HCT116 (cell line): ENCODE measurements around the gene PTX4. TPM values are rescaled to one million over a fixed set of nuclear protein-coding genes. Genes with fewer than 3 reads are reported as not detected.

Experiments
- ATAC-seq: fragments of 200-7000 bp; cut with Tn5 transposase; 2 replicates; pipeline ENCODE4 v1.9.1; 2020; ENCODE audit warnings: mild to moderate bottlenecking, moderate library complexity
- BruUV-seq: library from RNA; stranded (reverse); fragments of 400-500 nt; replicated peaks from 2 replicates; lab custom pipeline; 2021; lab: Mats Ljungman, UMichigan
- CTCF ChIA-PET: fragments of 300-600 bp; sonication (Branson Sonifier 250); formaldehyde crosslinking; loops from one replicate; lab custom pipeline; 2021; ENCODE audit warnings: antibody characterized with exemption; lab: Charles Lee
- POLR2A ChIA-PET: fragments of 300-600, 350-600 bp; sonication (Branson Sonifier 250); formaldehyde crosslinking; loops from one replicate; lab custom pipeline; 2021; ENCODE audit warnings: antibody characterized with exemption; lab: Charles Lee
- RAD21 ChIA-PET, 2 experiments: fragments of 300-600 bp; sonication (Branson Sonifier 250); formaldehyde crosslinking; loops; one replicate each; lab custom pipeline; 2023; ENCODE audit warnings: low total read pairs in 2 of 2; ENCODE audit not compliant: uncharacterized antibody in 2 of 2, unreplicated experiment in 2 of 2, low non-redundant PET in 1 of 2; lab: Charles Lee
- DNase-seq: peaks from one replicate; pipeline ENCODE4 v3.0.0-alpha.2; 2010; ENCODE audit warnings: low read depth, low spot score
- H2AFZ ChIP-seq: fragments of 200-600 bp; shearing (Covaris generic), sonication (generic); 2 replicates; pipeline ENCODE4 v1.6.1; 2017; ENCODE audit warnings: low read depth, mixed run types, mixed read lengths, antibody characterized with exemption, low read length; ENCODE audit not compliant: poor library complexity, severe bottlenecking
- H3K27ac ChIP-seq: 2 replicates; pipeline ENCODE4 v1.5.1; 2012; ENCODE audit warnings: low read depth, low read length
- H3K27me3 ChIP-seq: fragments of 200-600 bp; sonication (generic); 2 replicates; pipeline ENCODE4 v1.6.1; 2016; ENCODE audit warnings: mixed run types, low read length, mixed read lengths; ENCODE audit not compliant: insufficient read depth
- H3K36me3 ChIP-seq, 2 experiments: fragments of 200-500 bp in 1 of 2; fragments of 200-600 bp in 1 of 2; sonication (Bioruptor generic) in 1 of 2; sonication (generic) in 1 of 2; 2 replicates each; pipeline versions ENCODE4 v1.5.1 to v1.6.1; 2014 to 2016; ENCODE audit warnings: low read length in 2 of 2, inconsistent platforms in 1 of 2, mixed read lengths in 1 of 2, mixed run types in 1 of 2; ENCODE audit not compliant: insufficient read depth in 2 of 2, control insufficient read depth in 1 of 2
- H3K4me1 ChIP-seq, 2 experiments: fragments of 200-600 bp in 1 of 2; sonication (generic) in 1 of 2; 2 replicates each; pipeline versions ENCODE4 v1.5.1 to v1.6.1; 2012 to 2017; ENCODE audit warnings: low read length in 2 of 2, inconsistent platforms in 1 of 2, mild to moderate bottlenecking in 1 of 2, mixed read lengths in 1 of 2, mixed run types in 1 of 2, moderate library complexity in 1 of 2; ENCODE audit not compliant: insufficient read depth in 2 of 2, control insufficient read depth in 1 of 2
- H3K4me2 ChIP-seq: fragments of 200-600 bp; sonication (generic); 2 replicates; pipeline ENCODE4 v1.6.1; 2017; ENCODE audit warnings: mixed run types, low read length, mixed read lengths
- H3K4me3 ChIP-seq, 2 experiments: fragments of 200-600 bp in 1 of 2; sonication (generic) in 1 of 2; replicated peaks in 1 of 2; 2 replicates each; pipeline ENCODE4 v1.5.1; 2011 to 2016; ENCODE audit warnings: low read length in 2 of 2, control low read depth in 1 of 2, low read depth in 1 of 2, mild to moderate bottlenecking in 1 of 2, mixed read lengths in 1 of 2, mixed run types in 1 of 2
- H3K79me2 ChIP-seq: fragments of 200-600 bp; sonication (generic); 2 replicates; pipeline ENCODE4 v1.6.1; 2017; ENCODE audit warnings: mild to moderate bottlenecking, mixed run types, low read length, moderate library complexity, mixed read lengths; ENCODE audit not compliant: insufficient read depth
- H3K9ac ChIP-seq: fragments of 200-600 bp; sonication (generic); 2 replicates; pipeline ENCODE4 v1.6.1; 2016; ENCODE audit warnings: low read length, mixed read lengths
- H3K9me2 ChIP-seq: fragments of 200-600 bp; sonication (generic), shearing (Covaris generic); 2 replicates; pipeline ENCODE4 v1.6.1; 2017; ENCODE audit warnings: mixed run types, mild to moderate bottlenecking, moderate library complexity; ENCODE audit not compliant: insufficient read depth
- H3K9me3 ChIP-seq, 2 experiments: fragments of 200-500 bp in 1 of 2; fragments of 200-600 bp in 1 of 2; sonication (Bioruptor generic) in 1 of 2; sonication (generic) in 1 of 2; 2 replicates each; pipeline ENCODE4 v1.6.1; 2014 to 2017; ENCODE audit warnings: low read length in 2 of 2, mixed read lengths in 2 of 2, inconsistent platforms in 1 of 2, low read depth in 1 of 2, mild to moderate bottlenecking in 1 of 2, mixed run types in 1 of 2, moderate library complexity in 1 of 2; ENCODE audit not compliant: control insufficient read depth in 1 of 2, insufficient read depth in 1 of 2
- H4K20me1 ChIP-seq: fragments of 200-600 bp; sonication (generic), shearing (Covaris generic); 2 replicates; pipeline ENCODE4 v1.6.1; 2017; ENCODE audit warnings: mixed run types, mild to moderate bottlenecking, moderate library complexity; ENCODE audit not compliant: insufficient read depth
- CBX3 ChIP-seq: IDR thresholded peaks from 2 replicates; pipeline ENCODE4 v1.6.1; 2012; ENCODE audit warnings: low read depth
- EGR1 ChIP-seq: IDR thresholded peaks from 2 replicates; pipeline ENCODE4 v1.6.1; 2012; ENCODE audit warnings: low read depth
- ELF1 ChIP-seq: IDR thresholded peaks from 2 replicates; pipeline ENCODE4 v1.6.1; 2012; ENCODE audit warnings: low read depth, borderline replicate concordance
- EZH2phosphoT487 ChIP-seq: fragments of 200-600 bp; IDR thresholded peaks from 2 replicates; pipeline ENCODE4 v1.6.1; 2018; ENCODE audit warnings: antibody characterized with exemption, borderline replicate concordance
- FOSL1 ChIP-seq: IDR thresholded peaks from 2 replicates; pipeline ENCODE4 v1.6.1; 2012; ENCODE audit warnings: low read depth
- JUND ChIP-seq: IDR thresholded peaks from 2 replicates; pipeline ENCODE4 v1.6.1; 2012
- POLR2A ChIP-seq: IDR thresholded peaks from 2 replicates; pipeline ENCODE4 v1.7.0; 2011; ENCODE audit warnings: borderline replicate concordance; ENCODE audit not compliant: insufficient read depth, insufficient read length; ENCODE audit errors: extremely low read depth
- POLR2AphosphoS5 ChIP-seq: IDR thresholded peaks from 2 replicates; pipeline ENCODE4 v1.6.1; 2011; ENCODE audit warnings: mild to moderate bottlenecking, low read depth, low read length, moderate library complexity
- RAD21 ChIP-seq: IDR thresholded peaks from 2 replicates; pipeline ENCODE4 v1.6.1; 2012; ENCODE audit warnings: low read depth, mild to moderate bottlenecking
- SP1 ChIP-seq: IDR thresholded peaks from 2 replicates; pipeline ENCODE4 v1.6.1; 2012; ENCODE audit warnings: low read depth
- SRF ChIP-seq: IDR thresholded peaks from 2 replicates; pipeline ENCODE4 v1.6.1; 2012; ENCODE audit warnings: low read depth
- intact Hi-C: fragments of 100-400 bp; cut with micrococcal nuclease; formaldehyde crosslinking; loops from 2 replicates; pipeline ENCODE4 v1.10.0; 2022
- total RNA-seq: library from RNA; stranded (reverse); gene quantifications from one replicate; pipeline ENCODE4 v1.2.1, GENCODE V29; 2021; ENCODE audit not compliant: unreplicated experiment
- TF ChIP-seq, protein P1 (sequence below): IDR thresholded peaks from 2 replicates; pipeline ENCODE4 v1.6.1; 2012; ENCODE audit warnings: low read depth
- TF ChIP-seq, protein P2 (sequence below): IDR thresholded peaks from 2 replicates; pipeline ENCODE4 v1.6.1; 2012
- TF ChIP-seq, protein P3 (sequence below): IDR thresholded peaks from 2 replicates; pipeline ENCODE4 v1.6.1; 2012
- TF ChIP-seq, protein P4 (sequence below), 3 experiments: fragments of 200-600 bp in 1 of 3; sonication (generic) in 1 of 3; IDR thresholded peaks in 2 of 3; conservative IDR thresholded peaks in 1 of 3; 2 replicates each; pipeline ENCODE4 v1.5.1; 2012 to 2017; ENCODE audit warnings: low read depth in 2 of 3, low read length in 2 of 3, antibody characterized with exemption in 1 of 3, borderline replicate concordance in 1 of 3, control low read depth in 1 of 3, mild to moderate bottlenecking in 1 of 3, mixed read lengths in 1 of 3, mixed run types in 1 of 3, moderate library complexity in 1 of 3; ENCODE audit not compliant: insufficient read depth in 1 of 3

Gene PTX4
- total RNA-seq, 1 experiment from 2014 or later: not detected

DNA sequence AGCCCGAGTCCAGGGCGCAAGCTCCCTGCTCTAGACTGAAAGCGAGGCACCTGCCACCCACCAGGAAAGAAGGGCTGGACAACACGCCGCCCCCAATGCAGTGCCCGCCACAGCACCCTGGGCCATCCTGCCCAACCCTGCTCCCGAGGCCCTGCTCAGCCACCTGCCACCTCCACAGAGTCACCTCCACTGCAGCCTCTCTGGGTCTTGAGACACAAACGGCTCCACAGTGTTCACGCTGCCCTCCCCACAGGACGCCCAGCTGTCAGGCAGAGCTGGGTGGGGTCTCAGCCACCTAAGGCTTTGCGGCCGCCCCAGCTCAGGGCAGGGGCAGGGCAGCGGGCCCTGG lies 23.2 kb downstream of the PTX4 start (continued):
- TF ChIP-seq, protein P1, sequence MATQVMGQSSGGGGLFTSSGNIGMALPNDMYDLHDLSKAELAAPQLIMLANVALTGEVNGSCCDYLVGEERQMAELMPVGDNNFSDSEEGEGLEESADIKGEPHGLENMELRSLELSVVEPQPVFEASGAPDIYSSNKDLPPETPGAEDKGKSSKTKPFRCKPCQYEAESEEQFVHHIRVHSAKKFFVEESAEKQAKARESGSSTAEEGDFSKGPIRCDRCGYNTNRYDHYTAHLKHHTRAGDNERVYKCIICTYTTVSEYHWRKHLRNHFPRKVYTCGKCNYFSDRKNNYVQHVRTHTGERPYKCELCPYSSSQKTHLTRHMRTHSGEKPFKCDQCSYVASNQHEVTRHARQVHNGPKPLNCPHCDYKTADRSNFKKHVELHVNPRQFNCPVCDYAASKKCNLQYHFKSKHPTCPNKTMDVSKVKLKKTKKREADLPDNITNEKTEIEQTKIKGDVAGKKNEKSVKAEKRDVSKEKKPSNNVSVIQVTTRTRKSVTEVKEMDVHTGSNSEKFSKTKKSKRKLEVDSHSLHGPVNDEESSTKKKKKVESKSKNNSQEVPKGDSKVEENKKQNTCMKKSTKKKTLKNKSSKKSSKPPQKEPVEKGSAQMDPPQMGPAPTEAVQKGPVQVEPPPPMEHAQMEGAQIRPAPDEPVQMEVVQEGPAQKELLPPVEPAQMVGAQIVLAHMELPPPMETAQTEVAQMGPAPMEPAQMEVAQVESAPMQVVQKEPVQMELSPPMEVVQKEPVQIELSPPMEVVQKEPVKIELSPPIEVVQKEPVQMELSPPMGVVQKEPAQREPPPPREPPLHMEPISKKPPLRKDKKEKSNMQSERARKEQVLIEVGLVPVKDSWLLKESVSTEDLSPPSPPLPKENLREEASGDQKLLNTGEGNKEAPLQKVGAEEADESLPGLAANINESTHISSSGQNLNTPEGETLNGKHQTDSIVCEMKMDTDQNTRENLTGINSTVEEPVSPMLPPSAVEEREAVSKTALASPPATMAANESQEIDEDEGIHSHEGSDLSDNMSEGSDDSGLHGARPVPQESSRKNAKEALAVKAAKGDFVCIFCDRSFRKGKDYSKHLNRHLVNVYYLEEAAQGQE: no peak
- TF ChIP-seq EGR1 (no peak), JUND (no peak), ELF1 (no peak), POLR2A (no peak)
- TF ChIP-seq, protein P2, sequence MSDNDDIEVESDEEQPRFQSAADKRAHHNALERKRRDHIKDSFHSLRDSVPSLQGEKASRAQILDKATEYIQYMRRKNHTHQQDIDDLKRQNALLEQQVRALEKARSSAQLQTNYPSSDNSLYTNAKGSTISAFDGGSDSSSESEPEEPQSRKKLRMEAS: no peak
- TF ChIP-seq, protein P3, sequence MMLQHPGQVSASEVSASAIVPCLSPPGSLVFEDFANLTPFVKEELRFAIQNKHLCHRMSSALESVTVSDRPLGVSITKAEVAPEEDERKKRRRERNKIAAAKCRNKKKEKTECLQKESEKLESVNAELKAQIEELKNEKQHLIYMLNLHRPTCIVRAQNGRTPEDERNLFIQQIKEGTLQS: no peak

DNA sequence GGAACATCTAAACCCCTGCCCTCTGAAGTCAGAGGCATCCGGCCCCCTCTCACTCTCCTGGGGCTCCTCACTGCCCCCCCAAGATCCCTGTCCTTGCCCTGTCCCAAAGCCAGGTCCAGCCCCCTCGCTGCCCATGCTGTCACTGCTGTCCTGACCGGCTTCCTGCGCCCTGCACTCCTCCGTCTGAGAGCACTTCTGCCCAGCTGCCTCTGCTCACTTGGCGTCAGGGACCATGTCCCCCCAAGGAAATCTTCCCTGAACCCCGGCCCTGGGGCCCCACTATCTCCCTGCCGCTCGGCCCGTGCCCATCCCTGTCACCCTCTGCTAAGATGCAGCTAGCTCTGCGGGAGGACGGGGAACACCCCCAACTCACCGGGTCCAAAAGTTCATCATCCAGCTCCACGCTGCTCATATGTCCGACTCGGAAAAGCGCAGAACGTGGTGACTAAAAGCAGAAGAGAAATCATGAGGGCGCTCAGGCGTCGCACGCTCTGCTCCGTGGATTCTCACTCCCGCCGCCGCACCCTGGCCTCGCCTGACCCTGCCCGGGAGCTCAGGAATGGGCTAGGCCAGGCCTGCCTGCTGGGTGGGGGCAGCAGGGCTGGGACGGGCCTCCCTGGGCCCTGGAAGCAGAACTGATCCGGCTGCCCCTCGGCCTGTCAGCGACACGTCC lies 23.7 kb downstream of the PTX4 start:
- Histone ChIP-seq H3K36me3 (no peaks in the 10 kb centered on the region; a peak in 1 of 4 replicates), H4K20me1 (no peaks in the 10 kb centered on the region), H2AFZ (no peak overlapping the region), H3K9ac (no peak overlapping the region), H3K79me2 (peaks cover 19% of the 10 kb centered on the region), H3K9me3 (no peaks in the 10 kb centered on the region), H3K4me1 (peaks cover 3 to 9% of the 10 kb centered on the region in 2 experiments; a peak in 2 of 4 replicates), H3K27me3 (no peaks in the 10 kb centered on the region), H3K9me2 (no peaks in the 10 kb centered on the region), H3K4me3 (no peak overlapping the region), H3K27ac (no peak overlapping the region), H3K4me2 (no peak overlapping the region)
- ChIA-PET POLR2A (no interaction called here), CTCF (no interaction called here), RAD21 (no interaction called here)
- no TSS peak for BruUV-seq
- ATAC-seq (no peak), DNase-seq (no peak)
- intact Hi-C loops: no loop called here
- TF ChIP-seq SP1: no peak
- TF ChIP-seq, protein P2: no peak
- TF ChIP-seq SRF: no peak
- TF ChIP-seq EZH2phosphoT487: no peak
- no peak for TF ChIP-seq RAD21
- TF ChIP-seq, protein P1: no peak
- TF ChIP-seq POLR2A: no peak
- TF ChIP-seq, protein P4, sequence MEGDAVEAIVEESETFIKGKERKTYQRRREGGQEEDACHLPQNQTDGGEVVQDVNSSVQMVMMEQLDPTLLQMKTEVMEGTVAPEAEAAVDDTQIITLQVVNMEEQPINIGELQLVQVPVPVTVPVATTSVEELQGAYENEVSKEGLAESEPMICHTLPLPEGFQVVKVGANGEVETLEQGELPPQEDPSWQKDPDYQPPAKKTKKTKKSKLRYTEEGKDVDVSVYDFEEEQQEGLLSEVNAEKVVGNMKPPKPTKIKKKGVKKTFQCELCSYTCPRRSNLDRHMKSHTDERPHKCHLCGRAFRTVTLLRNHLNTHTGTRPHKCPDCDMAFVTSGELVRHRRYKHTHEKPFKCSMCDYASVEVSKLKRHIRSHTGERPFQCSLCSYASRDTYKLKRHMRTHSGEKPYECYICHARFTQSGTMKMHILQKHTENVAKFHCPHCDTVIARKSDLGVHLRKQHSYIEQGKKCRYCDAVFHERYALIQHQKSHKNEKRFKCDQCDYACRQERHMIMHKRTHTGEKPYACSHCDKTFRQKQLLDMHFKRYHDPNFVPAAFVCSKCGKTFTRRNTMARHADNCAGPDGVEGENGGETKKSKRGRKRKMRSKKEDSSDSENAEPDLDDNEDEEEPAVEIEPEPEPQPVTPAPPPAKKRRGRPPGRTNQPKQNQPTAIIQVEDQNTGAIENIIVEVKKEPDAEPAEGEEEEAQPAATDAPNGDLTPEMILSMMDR (IDR thresholded peaks at IDR 0.05 in 2 of 3, conservative IDR thresholded peaks at IDR 0.05 in 1 of 3; ENCODE audit: borderline replicate concordance in 1 of 3, insufficient read depth in 1 of 3, low read depth in 2 of 3, low read length in 2 of 3): no peak
- TF ChIP-seq ELF1: no peak
- TF ChIP-seq JUND: no peak
- no peak for TF ChIP-seq FOSL1
- no peak for TF ChIP-seq CBX3
- TF ChIP-seq POLR2AphosphoS5: no peak
